H9 (cell line): ENCODE data around the gene ANTKMT. TPM values are rescaled to one million over a fixed set of nuclear protein-coding genes. Genes with fewer than 3 reads are reported as not detected.

Source experiments
- DNase-seq: peaks from one replicate; pipeline ENCODE4 v3.0.0-alpha.2; 2017
- H2AFZ ChIP-seq: one replicate; pipeline ENCODE4 v1.6.1; 2013; ENCODE audit warnings: mild to moderate bottlenecking, low read length, control low read depth, moderate library complexity
- H2AK5ac ChIP-seq: 2 replicates; pipeline ENCODE4 v1.6.1; 2013; ENCODE audit warnings: low read length, control low read depth, mixed read lengths; ENCODE audit not compliant: insufficient read length
- H2BK120ac ChIP-seq: one replicate; pipeline ENCODE4 v1.6.1; 2013; ENCODE audit warnings: low read depth, mild to moderate bottlenecking, low read length, control low read depth, inconsistent platforms; ENCODE audit not compliant: poor library complexity, severe bottlenecking
- H2BK12ac ChIP-seq: 2 replicates; pipeline ENCODE4 v1.6.1; 2013; ENCODE audit warnings: low read length, control low read depth, mixed read lengths, low read depth; ENCODE audit not compliant: insufficient read length
- H2BK15ac ChIP-seq: 2 replicates; pipeline ENCODE4 v1.6.1; 2013; ENCODE audit warnings: low read depth, low read length, control low read depth
- H2BK20ac ChIP-seq: one replicate; pipeline ENCODE4 v1.6.1; 2013; ENCODE audit warnings: low read depth, mild to moderate bottlenecking, low read length, control low read depth, inconsistent platforms; ENCODE audit not compliant: poor library complexity, severe bottlenecking
- H2BK5ac ChIP-seq: 2 replicates; pipeline ENCODE4 v1.6.1; 2013; ENCODE audit warnings: low read length, control low read depth, mixed read lengths; ENCODE audit not compliant: insufficient read length
- H3K14ac ChIP-seq: 2 replicates; pipeline ENCODE4 v1.6.1; 2013; ENCODE audit warnings: low read length, control low read depth; ENCODE audit not compliant: insufficient read depth
- H3K18ac ChIP-seq: 2 replicates; pipeline ENCODE4 v1.6.1; 2013; ENCODE audit warnings: low read depth, mild to moderate bottlenecking, mixed read lengths, low read length, control low read depth; ENCODE audit not compliant: insufficient read length
- H3K23ac ChIP-seq: 2 replicates; pipeline ENCODE4 v1.6.1; 2013; ENCODE audit warnings: low read length, control low read depth, mixed read lengths, low read depth; ENCODE audit not compliant: insufficient read length
- H3K23me2 ChIP-seq: 2 replicates; pipeline ENCODE4 v1.6.1; 2013; ENCODE audit warnings: low read depth, mild to moderate bottlenecking, mixed read lengths, low read length, control low read depth; ENCODE audit not compliant: insufficient read length, poor library complexity, severe bottlenecking
- H3K27ac ChIP-seq: 2 replicates; pipeline ENCODE4 v1.5.1; 2013; ENCODE audit warnings: low read length, control low read depth, mixed read lengths, low read depth; ENCODE audit not compliant: insufficient read length
- H3K27me3 ChIP-seq: 2 replicates; pipeline ENCODE4 v1.6.1; 2013; ENCODE audit warnings: low read length, control low read depth, inconsistent platforms; ENCODE audit not compliant: insufficient read depth
- H3K4ac ChIP-seq: 2 replicates; pipeline ENCODE4 v1.6.1; 2013; ENCODE audit warnings: low read depth, mild to moderate bottlenecking, control low read depth, inconsistent platforms, low read length, moderate library complexity
- H3K4me1 ChIP-seq: 2 replicates; pipeline ENCODE4 v1.6.1; 2013; ENCODE audit warnings: low read length, control low read depth, inconsistent platforms; ENCODE audit not compliant: insufficient read depth
- H3K4me2 ChIP-seq: 2 replicates; pipeline ENCODE4 v1.6.1; 2013; ENCODE audit warnings: low read length, control low read depth, mixed read lengths; ENCODE audit not compliant: insufficient read length, insufficient read depth
- H3K56ac ChIP-seq: 2 replicates; pipeline ENCODE4 v1.6.1; 2013; ENCODE audit warnings: low read depth, mild to moderate bottlenecking, mixed read lengths, low read length, control low read depth; ENCODE audit not compliant: insufficient read length
- H3K79me1 ChIP-seq: 2 replicates; pipeline ENCODE4 v1.6.1; 2013; ENCODE audit warnings: low read depth, mild to moderate bottlenecking, moderate library complexity, low read length, control low read depth, inconsistent platforms; ENCODE audit not compliant: insufficient read depth, poor library complexity, severe bottlenecking
- H3K79me2 ChIP-seq: 2 replicates; pipeline ENCODE4 v1.6.1; 2013; ENCODE audit warnings: low read length, control low read depth, inconsistent platforms; ENCODE audit not compliant: insufficient read depth
- H3K9ac ChIP-seq: 2 replicates; pipeline ENCODE4 v1.6.1; 2013; ENCODE audit warnings: low read length, control low read depth, mixed read lengths; ENCODE audit not compliant: insufficient read length; ENCODE audit errors: extremely low read depth
- H3K9me3 ChIP-seq: one replicate; pipeline ENCODE4 v1.6.1; 2013; ENCODE audit warnings: low read depth, low read length, inconsistent platforms; ENCODE audit not compliant: control insufficient read depth
- H3T11ph ChIP-seq: one replicate; pipeline ENCODE4 v1.6.1; 2013; ENCODE audit warnings: mild to moderate bottlenecking, low read length, control low read depth, inconsistent platforms
- H4K20me1 ChIP-seq: one replicate; pipeline ENCODE4 v1.6.1; 2013; ENCODE audit not compliant: control insufficient read depth, insufficient read length, insufficient read depth
- H4K5ac ChIP-seq: 2 replicates; pipeline ENCODE4 v1.6.1; 2013; ENCODE audit warnings: low read depth, mild to moderate bottlenecking, mixed read lengths, low read length, control low read depth; ENCODE audit not compliant: insufficient read length
- H4K8ac ChIP-seq: replicated peaks from 2 replicates; pipeline ENCODE4 v1.6.1; 2013; ENCODE audit warnings: low read length, control low read depth, mixed read lengths, low read depth; ENCODE audit not compliant: insufficient read length
- H4K91ac ChIP-seq: 2 replicates; pipeline ENCODE4 v1.6.1; 2013; ENCODE audit warnings: low read depth, mild to moderate bottlenecking, moderate library complexity, mixed read lengths, low read length, control low read depth; ENCODE audit not compliant: insufficient read length
- H3K27ac Mint-ChIP-seq, 3 experiments: 2 replicates in 2 of 3; 3 replicates in 1 of 3; pipeline ENCODE4 v1.8.0; 2020 to 2021; ENCODE audit warnings: mixed read lengths in 3 of 3, mild to moderate bottlenecking in 1 of 3, moderate library complexity in 1 of 3
- H3K27me3 Mint-ChIP-seq: 2 replicates; pipeline ENCODE4 v1.8.0; 2021; ENCODE audit warnings: low read depth, mild to moderate bottlenecking, moderate library complexity, mixed read lengths
- H3K36me3 Mint-ChIP-seq, 3 experiments: 2 replicates in 2 of 3; 3 replicates in 1 of 3; pipeline ENCODE4 v1.8.0; 2020 to 2021; ENCODE audit warnings: low read depth in 3 of 3, mixed read lengths in 3 of 3; ENCODE audit not compliant: insufficient read depth in 1 of 3
- H3K4me1 Mint-ChIP-seq, 2 experiments: 2 replicates each; pipeline ENCODE4 v1.8.0; 2020; ENCODE audit warnings: mixed read lengths in 2 of 2
- H3K4me3 Mint-ChIP-seq, 2 experiments: 2 replicates in 1 of 2; 3 replicates in 1 of 2; pipeline ENCODE4 v1.8.0; 2020 to 2021; ENCODE audit warnings: mild to moderate bottlenecking in 2 of 2, mixed read lengths in 2 of 2, moderate library complexity in 1 of 2
- H3K9me3 Mint-ChIP-seq, 2 experiments: 2 replicates in 1 of 2; 3 replicates in 1 of 2; pipeline ENCODE4 v1.8.0; 2020; ENCODE audit warnings: mild to moderate bottlenecking in 2 of 2, mixed read lengths in 2 of 2, moderate library complexity in 1 of 2
- WGBS: extraction: QIAGEN DNeasy Blood & Tissue Kit; methylation state at CpG from one replicate; pipeline ENCODE4 v1.1.7; 2013; ENCODE audit warnings: missing lambda C conversion rate, low lambda C conversion rate, mixed read lengths; ENCODE audit not compliant: insufficient read length; ENCODE audit errors: extremely low coverage; 5-methylcytosine and 5-hydroxymethylcytosine counted together
- total RNA-seq: library from RNA; stranded (reverse); gene quantifications from 2 replicates; pipeline ENCODE4 v1.2.1, GENCODE V29; 2021
- TF ChIP-seq, protein P1 (sequence below): fragments of 200-600 bp; sonication (generic); conservative IDR thresholded peaks from 3 replicates; pipeline ENCODE4 v1.8.0; 2021; ENCODE audit warnings: antibody characterized with exemption, mild to moderate bottlenecking

The ANTKMT gene
- total RNA-seq, 1 experiment from 2014 or later = 31.5 TPM

DNA sequence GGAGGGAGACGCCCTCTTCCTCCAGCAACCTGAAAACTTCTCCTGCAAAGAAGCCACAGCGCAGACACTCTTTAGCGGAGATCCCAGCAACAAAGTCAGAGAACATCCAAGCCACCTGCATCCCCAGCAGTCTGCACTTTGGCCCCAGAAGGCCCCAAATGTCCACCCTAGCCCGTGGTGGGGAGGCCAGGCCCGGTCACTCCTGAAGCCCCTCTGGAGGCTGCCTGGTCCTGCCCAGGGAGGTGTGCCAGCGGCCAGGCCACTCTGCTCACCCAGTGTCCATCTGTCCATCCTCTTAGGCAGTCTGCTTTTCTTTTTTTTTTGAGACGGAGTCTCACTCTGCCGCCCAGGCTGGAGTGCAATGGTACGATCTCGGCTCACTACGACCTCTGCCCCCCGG is 11.4 kb downstream of the ANTKMT start:
- Histone ChIP-seq H3K23me2 (peaks cover 9% of the 10 kb centered on the region), H3K9ac (no peak overlapping the region), H3K4me1 (no peaks in the 10 kb centered on the region), H3K79me2 (no peaks in the 10 kb centered on the region), H2BK120ac (no peak overlapping the region), H2BK5ac (no peak overlapping the region), H4K8ac (no peak overlapping the region), H4K20me1 (no peaks in the 10 kb centered on the region), H3K4ac (no peak overlapping the region), H2BK12ac (no peak overlapping the region), H2AK5ac (no peak overlapping the region), H3K27ac (no peak overlapping the region), H3K9me3 (no peaks in the 10 kb centered on the region), H3K56ac (no peak overlapping the region), H3K79me1 (no peaks in the 10 kb centered on the region), H3K18ac (no peak overlapping the region), H2BK15ac (no peak overlapping the region), H2BK20ac (no peak overlapping the region), H2AFZ (no peak overlapping the region), H3K23ac (no peak overlapping the region), H4K5ac (no peak overlapping the region), H3K27me3 (no peaks in the 10 kb centered on the region), H3K4me2 (no peak overlapping the region), H3K14ac (no peak overlapping the region), H4K91ac (no peak overlapping the region), H3T11ph (no peak overlapping the region)
- Mint-ChIP-seq H3K9me3 (no peaks in the 10 kb centered on the region), H3K4me1 (peaks cover under 1% of the 10 kb centered on the region in 2 experiments; a peak in 2 of 4 replicates), H3K27me3 (no peaks in the 10 kb centered on the region), H3K27ac (no peak overlapping the region), H3K36me3 (peaks cover 3 to 30% (median 18%) of the 10 kb centered on the region in 3 experiments; a peak in 6 of 7 replicates), H3K4me3 (no peak overlapping the region)
- WGBS = no CpG with 5 or more reads among the region's 12 CpGs
- TF ChIP-seq, protein P1, sequence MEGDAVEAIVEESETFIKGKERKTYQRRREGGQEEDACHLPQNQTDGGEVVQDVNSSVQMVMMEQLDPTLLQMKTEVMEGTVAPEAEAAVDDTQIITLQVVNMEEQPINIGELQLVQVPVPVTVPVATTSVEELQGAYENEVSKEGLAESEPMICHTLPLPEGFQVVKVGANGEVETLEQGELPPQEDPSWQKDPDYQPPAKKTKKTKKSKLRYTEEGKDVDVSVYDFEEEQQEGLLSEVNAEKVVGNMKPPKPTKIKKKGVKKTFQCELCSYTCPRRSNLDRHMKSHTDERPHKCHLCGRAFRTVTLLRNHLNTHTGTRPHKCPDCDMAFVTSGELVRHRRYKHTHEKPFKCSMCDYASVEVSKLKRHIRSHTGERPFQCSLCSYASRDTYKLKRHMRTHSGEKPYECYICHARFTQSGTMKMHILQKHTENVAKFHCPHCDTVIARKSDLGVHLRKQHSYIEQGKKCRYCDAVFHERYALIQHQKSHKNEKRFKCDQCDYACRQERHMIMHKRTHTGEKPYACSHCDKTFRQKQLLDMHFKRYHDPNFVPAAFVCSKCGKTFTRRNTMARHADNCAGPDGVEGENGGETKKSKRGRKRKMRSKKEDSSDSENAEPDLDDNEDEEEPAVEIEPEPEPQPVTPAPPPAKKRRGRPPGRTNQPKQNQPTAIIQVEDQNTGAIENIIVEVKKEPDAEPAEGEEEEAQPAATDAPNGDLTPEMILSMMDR = no peak
- no peak for DNase-seq
